WTC11 (cell line): ENCODE measurements around the gene LRRC2.

Source experiments
- CREB1 ChIP-seq: sonication (generic); formaldehyde crosslinking; IDR thresholded peaks from 2 replicates; pipeline ENCODE4 v1.8.0; 2023; ENCODE audit warnings: mild to moderate bottlenecking, missing genetic modification reagents
- IRF2 ChIP-seq: sonication (generic); formaldehyde crosslinking; IDR thresholded peaks from 2 replicates; pipeline ENCODE4 v1.8.0; 2022; ENCODE audit warnings: low read depth, missing genetic modification reagents, borderline replicate concordance
- TF ChIP-seq, protein P1 (sequence below): fragments of 200-600 bp; IDR thresholded peaks from 2 replicates; pipeline ENCODE4 v1.8.0; 2022; ENCODE audit warnings: antibody characterized with exemption
- TF ChIP-seq, protein P2 (sequence below): sonication (generic); formaldehyde crosslinking; IDR thresholded peaks from 2 replicates; pipeline ENCODE4 v1.8.1; 2023; ENCODE audit warnings: mild to moderate bottlenecking, missing genetic modification reagents, moderate library complexity

DNA sequence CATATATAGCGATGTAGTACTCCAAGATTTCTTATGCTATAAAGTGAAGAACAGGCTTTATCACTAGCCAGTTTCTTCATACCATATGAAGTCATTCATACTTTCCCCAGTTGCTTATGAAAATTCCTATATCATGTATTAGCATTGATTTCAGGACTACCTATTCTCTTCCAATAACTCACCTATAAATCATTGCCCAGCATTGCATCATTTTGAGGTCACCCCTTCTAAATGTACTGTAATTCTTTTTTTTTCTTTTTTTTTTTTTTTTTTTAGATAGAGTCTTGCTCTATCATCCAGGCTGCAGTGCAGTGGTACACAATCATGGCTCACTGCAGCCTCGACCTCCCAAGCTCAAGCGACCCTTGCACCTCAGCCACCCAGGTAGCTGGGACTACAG lies 41.3 kb downstream of the LRRC2 start:
- TF ChIP-seq CREB1 (CRISPR knock-in tag) (no peak), IRF2 (CRISPR knock-in tag) (no peak)
- TF ChIP-seq, protein P1, sequence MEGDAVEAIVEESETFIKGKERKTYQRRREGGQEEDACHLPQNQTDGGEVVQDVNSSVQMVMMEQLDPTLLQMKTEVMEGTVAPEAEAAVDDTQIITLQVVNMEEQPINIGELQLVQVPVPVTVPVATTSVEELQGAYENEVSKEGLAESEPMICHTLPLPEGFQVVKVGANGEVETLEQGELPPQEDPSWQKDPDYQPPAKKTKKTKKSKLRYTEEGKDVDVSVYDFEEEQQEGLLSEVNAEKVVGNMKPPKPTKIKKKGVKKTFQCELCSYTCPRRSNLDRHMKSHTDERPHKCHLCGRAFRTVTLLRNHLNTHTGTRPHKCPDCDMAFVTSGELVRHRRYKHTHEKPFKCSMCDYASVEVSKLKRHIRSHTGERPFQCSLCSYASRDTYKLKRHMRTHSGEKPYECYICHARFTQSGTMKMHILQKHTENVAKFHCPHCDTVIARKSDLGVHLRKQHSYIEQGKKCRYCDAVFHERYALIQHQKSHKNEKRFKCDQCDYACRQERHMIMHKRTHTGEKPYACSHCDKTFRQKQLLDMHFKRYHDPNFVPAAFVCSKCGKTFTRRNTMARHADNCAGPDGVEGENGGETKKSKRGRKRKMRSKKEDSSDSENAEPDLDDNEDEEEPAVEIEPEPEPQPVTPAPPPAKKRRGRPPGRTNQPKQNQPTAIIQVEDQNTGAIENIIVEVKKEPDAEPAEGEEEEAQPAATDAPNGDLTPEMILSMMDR: no peak
- TF ChIP-seq, protein P2, sequence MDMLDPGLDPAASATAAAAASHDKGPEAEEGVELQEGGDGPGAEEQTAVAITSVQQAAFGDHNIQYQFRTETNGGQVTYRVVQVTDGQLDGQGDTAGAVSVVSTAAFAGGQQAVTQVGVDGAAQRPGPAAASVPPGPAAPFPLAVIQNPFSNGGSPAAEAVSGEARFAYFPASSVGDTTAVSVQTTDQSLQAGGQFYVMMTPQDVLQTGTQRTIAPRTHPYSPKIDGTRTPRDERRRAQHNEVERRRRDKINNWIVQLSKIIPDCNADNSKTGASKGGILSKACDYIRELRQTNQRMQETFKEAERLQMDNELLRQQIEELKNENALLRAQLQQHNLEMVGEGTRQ (CRISPR knock-in tag): no peak
